ENCODE results near the gene C16orf89.

DNA sequence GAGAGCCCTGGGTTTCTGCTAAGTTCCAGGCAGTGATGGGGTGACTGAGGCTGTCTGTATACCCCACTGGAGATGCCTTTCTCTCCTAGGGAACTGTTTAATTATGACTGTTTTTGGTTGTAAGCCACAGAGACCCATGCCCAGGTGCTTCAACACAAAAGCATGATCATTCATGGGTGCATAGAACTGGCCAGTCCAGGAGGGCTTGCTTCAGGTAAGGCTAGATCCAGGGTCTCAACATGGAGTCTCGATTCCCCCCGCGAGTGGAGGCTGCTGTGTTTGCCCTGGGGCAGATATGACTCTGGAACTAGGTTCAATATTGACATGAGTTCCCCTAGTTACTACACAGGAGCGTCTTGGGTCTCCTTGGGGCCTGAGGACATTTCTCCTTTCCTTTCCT lies 49.9 kb downstream of the C16orf89 start:
- TF ChIP-seq, protein P1, sequence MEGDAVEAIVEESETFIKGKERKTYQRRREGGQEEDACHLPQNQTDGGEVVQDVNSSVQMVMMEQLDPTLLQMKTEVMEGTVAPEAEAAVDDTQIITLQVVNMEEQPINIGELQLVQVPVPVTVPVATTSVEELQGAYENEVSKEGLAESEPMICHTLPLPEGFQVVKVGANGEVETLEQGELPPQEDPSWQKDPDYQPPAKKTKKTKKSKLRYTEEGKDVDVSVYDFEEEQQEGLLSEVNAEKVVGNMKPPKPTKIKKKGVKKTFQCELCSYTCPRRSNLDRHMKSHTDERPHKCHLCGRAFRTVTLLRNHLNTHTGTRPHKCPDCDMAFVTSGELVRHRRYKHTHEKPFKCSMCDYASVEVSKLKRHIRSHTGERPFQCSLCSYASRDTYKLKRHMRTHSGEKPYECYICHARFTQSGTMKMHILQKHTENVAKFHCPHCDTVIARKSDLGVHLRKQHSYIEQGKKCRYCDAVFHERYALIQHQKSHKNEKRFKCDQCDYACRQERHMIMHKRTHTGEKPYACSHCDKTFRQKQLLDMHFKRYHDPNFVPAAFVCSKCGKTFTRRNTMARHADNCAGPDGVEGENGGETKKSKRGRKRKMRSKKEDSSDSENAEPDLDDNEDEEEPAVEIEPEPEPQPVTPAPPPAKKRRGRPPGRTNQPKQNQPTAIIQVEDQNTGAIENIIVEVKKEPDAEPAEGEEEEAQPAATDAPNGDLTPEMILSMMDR (IDR thresholded peaks at IDR 0.05 in 2 of 3, conservative IDR thresholded peaks at IDR 0.05 in 1 of 3; ENCODE audit: borderline replicate concordance in 1 of 3, insufficient read depth in 1 of 3, low read depth in 2 of 3, low read length in 2 of 3) = no peak
- no peak for TF ChIP-seq CBX3 (IDR thresholded peaks at IDR 0.05; ENCODE audit: low read depth)
- no peak for TF ChIP-seq POLR2A (IDR thresholded peaks at IDR 0.05; ENCODE audit: borderline replicate concordance, extremely low read depth, insufficient read depth, insufficient read length)
